ENCODE data around the gene PNCK. TPM values are rescaled to one million over a fixed set of nuclear protein-coding genes. Genes with fewer than 3 reads are reported as not detected.
A peak's percentile ranks its signal among the peaks of the same experiment; 100 is the strongest.

The PNCK gene
- total and polyA plus RNA-seq, 8 donors = 0.28 to 0.99 (median 0.49) TPM; not detected in 3

DNA sequence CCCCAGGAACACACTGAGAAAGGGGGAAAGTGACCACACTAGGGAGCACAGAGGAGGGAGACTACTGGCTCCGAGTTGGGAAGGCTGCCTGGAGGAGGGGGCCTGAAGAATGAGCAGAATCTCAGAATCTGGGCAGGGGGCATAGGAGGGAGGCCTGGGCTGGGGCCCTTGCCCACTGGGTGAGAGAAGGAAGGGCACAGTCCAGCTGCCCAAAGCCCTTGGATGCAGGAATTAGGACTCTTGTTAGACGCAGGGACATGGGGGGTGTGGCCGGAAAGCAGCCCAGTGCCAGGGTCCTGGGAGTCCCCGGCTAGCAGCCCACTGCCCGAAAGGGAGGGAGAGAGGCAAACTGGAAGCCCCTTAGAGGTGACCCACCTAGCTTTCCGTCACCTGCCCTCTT lies 28.5 kb downstream of the PNCK start:
- WGBS, 2 donors = 62 to 67% methylated on average over 6 of the region's 6 CpGs

DNA sequence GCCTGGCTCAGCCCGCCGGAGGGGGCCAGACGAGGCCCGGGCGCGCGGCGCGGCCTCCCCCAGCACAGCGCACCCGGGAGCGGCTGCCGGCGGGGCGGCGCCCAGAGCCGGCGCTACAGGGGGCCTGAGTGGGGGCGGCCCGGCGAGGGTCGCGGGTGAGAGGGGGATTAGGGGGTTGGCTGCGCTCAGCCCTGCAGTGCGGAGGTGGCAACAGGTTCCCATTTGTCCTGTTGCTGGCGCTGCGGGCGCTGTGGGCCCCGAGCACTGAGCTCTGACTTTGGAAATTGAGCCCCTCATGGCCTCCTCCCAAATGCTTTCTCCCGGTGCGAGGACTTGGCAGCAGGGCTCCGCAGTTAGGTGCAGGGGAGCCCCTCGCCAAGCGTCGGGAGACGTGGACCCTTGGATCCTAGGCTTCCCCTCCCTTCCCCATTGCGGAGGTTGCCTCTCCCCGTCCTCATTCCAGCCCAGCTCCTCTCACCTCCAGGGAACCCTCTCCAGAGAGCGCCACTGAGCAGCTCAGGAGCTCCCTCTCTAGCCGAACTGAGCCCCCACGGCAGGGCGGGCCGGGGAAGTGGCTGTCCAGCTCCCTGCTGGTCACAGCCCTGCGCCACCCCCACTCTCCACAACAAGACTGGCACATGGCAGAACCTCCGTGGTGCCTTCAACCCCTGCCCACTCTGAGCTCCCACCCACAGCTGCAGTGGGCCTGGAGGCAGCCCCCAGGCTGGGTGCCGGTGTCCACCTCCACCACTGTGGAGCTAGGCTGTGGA lies 29.1 kb downstream of the PNCK start:
- ATAC-seq (no peak), FAIRE-seq (no peak), DNase-seq (peak in 4 of 6 donors; percentile 9 to 68 (median 34))
- H3K9me3 ChIP-seq = no peaks in the 10 kb centered on the region
- no peak overlapping the region for H3K27ac ChIP-seq
- intact Hi-C loops (cut with DNase I) = loop anchor here in 1 of 3 donors (10.0 kb wide), 1 partner anchor 90 kb away; no protein-coding TSS in a partner anchor
- no peak overlapping the region for H3K4me3 ChIP-seq
- WGBS, 2 donors = 11 to 42% methylated on average over 23 to 46 of the region's 46 CpGs
- TF ChIP-seq, protein P1, sequence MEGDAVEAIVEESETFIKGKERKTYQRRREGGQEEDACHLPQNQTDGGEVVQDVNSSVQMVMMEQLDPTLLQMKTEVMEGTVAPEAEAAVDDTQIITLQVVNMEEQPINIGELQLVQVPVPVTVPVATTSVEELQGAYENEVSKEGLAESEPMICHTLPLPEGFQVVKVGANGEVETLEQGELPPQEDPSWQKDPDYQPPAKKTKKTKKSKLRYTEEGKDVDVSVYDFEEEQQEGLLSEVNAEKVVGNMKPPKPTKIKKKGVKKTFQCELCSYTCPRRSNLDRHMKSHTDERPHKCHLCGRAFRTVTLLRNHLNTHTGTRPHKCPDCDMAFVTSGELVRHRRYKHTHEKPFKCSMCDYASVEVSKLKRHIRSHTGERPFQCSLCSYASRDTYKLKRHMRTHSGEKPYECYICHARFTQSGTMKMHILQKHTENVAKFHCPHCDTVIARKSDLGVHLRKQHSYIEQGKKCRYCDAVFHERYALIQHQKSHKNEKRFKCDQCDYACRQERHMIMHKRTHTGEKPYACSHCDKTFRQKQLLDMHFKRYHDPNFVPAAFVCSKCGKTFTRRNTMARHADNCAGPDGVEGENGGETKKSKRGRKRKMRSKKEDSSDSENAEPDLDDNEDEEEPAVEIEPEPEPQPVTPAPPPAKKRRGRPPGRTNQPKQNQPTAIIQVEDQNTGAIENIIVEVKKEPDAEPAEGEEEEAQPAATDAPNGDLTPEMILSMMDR (IDR thresholded peaks at IDR 0.05) = no peak
- peaks cover 0 to 34% (median 7%) of the 10 kb centered on the region in 4 donors for H3K27me3 ChIP-seq
- H3K4me1 ChIP-seq = no peaks in the 10 kb centered on the region
- no peaks in the 10 kb centered on the region for H3K36me3 ChIP-seq

More for the DNA sequence above, 28.5 kb downstream of the PNCK start:
- ATAC-seq = no peak
- H3K36me3 ChIP-seq = no peaks in the 10 kb centered on the region
- intact Hi-C loops (cut with DNase I) = loop anchor here in 1 of 3 donors (10.0 kb wide), 1 partner anchor 90 kb away; no protein-coding TSS in a partner anchor
- FAIRE-seq = no peak
- TF ChIP-seq, protein P1 (IDR thresholded peaks at IDR 0.05) = no peak
- H3K27me3 ChIP-seq = peaks cover 0 to 32% (median 7%) of the 10 kb centered on the region in 4 donors
- H3K9me3 ChIP-seq = no peaks in the 10 kb centered on the region
- H3K4me3 ChIP-seq = no peak overlapping the region
- no peak overlapping the region for H3K27ac ChIP-seq
- DNase-seq = peak in 2 of 6 donors; percentile 8 to 11
- no peaks in the 10 kb centered on the region for H3K4me1 ChIP-seq

DNA sequence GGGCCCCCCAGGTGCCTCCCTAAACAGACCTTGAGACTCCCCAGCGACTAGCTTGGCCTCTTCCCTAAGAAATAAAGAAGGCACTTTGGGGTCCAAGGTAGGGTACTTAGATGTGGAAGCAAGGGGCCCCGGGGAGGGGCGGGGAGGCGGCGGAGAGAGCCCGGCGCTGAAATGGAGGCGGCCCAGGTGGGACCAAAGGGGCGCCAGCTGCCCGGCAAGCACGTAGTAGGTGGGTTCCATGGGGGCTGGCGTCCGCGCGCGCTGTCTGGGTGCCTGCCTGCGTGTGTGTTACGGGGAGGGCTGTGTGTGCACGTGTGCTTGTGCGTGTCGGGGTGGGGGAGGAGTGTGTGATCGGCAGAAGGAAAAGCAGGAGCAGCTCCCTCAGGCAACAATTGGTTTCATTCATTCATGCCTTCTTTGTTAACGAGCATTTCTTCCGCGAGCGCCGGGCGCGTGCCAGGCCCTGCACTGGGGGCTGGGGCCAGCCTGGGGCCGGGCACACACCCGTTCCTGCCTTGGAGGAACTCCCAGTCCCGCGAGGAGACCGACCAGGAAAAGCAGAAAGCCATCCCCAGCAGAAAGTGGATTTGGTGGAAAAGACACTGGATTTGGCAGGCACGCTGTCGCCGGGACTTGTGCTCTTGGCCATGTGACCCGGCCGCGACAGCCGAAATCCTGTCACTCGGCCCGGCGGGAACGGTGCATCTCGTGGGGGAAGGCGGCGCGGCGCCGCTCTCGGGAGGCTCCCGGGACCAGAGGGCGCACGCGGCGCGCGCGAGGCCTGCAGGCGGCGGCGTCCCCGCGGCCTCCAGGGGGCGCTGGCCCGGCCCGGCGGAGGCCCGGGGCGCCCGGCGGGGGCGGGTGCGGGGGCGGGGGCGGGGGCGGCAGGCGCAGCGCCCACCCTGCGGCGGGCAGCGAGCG lies 29.9 kb downstream of the PNCK start:
- WGBS, 2 donors = 2 to 33% methylated on average over 46 to 83 of the region's 84 CpGs
- H3K4me3 ChIP-seq = peak overlapping the region in 1 of 4 donors; percentile 20
- no peaks in the 10 kb centered on the region for H3K4me1 ChIP-seq
- TF ChIP-seq, protein P1 (IDR thresholded peaks at IDR 0.05) = no peak
- DNase-seq (peak in 4 of 6 donors; percentile 13 to 70 (median 46)), FAIRE-seq (no peak), ATAC-seq (peak in 3 of 4 donors; percentile 33 to 71 (median 55))
- intact Hi-C loops (cut with DNase I) = loop anchor here in 1 of 3 donors (10.0 kb wide), 1 partner anchor 89 kb away; no protein-coding TSS in a partner anchor
- peaks cover 0 to 36% (median 7%) of the 10 kb centered on the region in 4 donors for H3K27me3 ChIP-seq
- no peaks in the 10 kb centered on the region for H3K36me3 ChIP-seq
- H3K9me3 ChIP-seq = no peaks in the 10 kb centered on the region
- H3K27ac ChIP-seq = no peak overlapping the region

DNA sequence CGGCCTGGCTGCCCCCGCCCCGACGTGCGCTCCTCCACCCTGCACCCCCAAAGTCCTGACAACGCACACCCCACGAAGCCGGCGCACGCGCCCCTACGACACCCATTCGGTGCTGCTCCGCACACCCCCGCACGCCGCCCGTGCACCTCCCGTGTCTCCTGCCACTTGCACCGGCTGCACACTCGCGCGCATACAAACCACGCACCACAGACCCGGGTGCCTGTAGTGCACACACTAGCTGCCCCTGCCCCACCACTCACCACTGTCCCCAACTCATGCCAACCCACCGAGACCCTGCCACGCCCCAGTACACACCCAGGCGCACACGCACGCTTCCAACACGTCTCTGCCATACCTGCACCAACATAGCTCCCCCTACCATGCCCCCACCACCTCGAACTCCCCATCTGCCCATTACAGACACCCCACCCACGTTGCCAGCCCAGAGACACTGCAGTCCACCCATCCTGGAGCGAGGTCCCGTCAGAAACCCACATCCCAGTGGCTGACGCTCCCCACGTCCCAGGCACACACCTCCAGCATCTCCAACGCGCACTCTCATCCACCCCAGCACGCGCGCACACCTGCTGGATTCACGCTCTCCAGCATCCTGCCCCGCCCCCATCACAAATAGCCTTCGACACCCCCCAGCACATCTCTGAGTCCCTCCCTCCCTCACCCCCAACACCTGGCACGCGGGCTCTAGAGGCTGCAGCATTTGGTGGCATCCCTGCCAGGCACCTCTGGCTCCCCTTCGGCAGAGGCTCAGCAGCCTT lies 30.8 kb downstream of the PNCK start:
- DNase-seq (peak in 4 of 6 donors; percentile 11 to 75 (median 34)), ATAC-seq (no peak), FAIRE-seq (no peak)
- TF ChIP-seq, protein P1 (IDR thresholded peaks at IDR 0.05) = no peak
- H3K9me3 ChIP-seq = no peaks in the 10 kb centered on the region
- H3K27me3 ChIP-seq = peaks cover 0 to 36% (median 7%) of the 10 kb centered on the region in 4 donors
- no peak overlapping the region for H3K27ac ChIP-seq
- H3K36me3 ChIP-seq = no peaks in the 10 kb centered on the region
- H3K4me1 ChIP-seq = no peaks in the 10 kb centered on the region
- WGBS, 2 donors = 5 to 40% methylated on average over 34 to 48 of the region's 48 CpGs
- H3K4me3 ChIP-seq = peak overlapping the region in 1 of 4 donors; percentile 10
- intact Hi-C loops (cut with DNase I) = loop anchor here in 1 of 3 donors (10.0 kb wide), 1 partner anchor 88 kb away; no protein-coding TSS in a partner anchor

Data from pancreas (tissue), 10 donors.